ENCODE data around the gene SNX24. TPM values are rescaled to one million over a fixed set of nuclear protein-coding genes. Genes with fewer than 3 reads are reported as not detected.

The SNX24 gene
- total RNA-seq, 4 donors from 2014 or later = 10.7 to 29.9 (median 16.1) TPM

- in situ Hi-C loops (cut with MboI; ENCODE audit: low pct_ligation_motif_present in 1 of 4, low pct_unique_long_range_greater_than_20kb in 1 of 4, low sequenced_read_pairs in 3 of 4) (no loop called here), intact Hi-C loops (cut with DNase I; ENCODE audit: low total_unique reads) (loop anchor here (10.0 kb wide), 1 partner anchor 478 kb away; no protein-coding TSS in a partner anchor)
- Histone ChIP-seq H3K4me1 (no peaks in the 10 kb centered on the region), H3K4me3 (no peak overlapping the region), H3K9me3 (no peaks in the 10 kb centered on the region), H3K27ac (no peak overlapping the region), H3K36me3 (no peaks in the 10 kb centered on the region), H3K27me3 (no peaks in the 10 kb centered on the region)
- DNase-seq = no peak
- TF ChIP-seq POLR2A (IDR thresholded peaks at IDR 0.05) (no peak), EP300 (IDR thresholded peaks at IDR 0.05; ENCODE audit: low read depth) (no peak), CTCF (IDR thresholded peaks at IDR 0.05) (no peak), POLR2AphosphoS5 (IDR thresholded peaks at IDR 0.05) (no peak)
These were observed 51.8 kb downstream of the SNX24 start for GRCh38 chr5:122897283-122897602.

DNA sequence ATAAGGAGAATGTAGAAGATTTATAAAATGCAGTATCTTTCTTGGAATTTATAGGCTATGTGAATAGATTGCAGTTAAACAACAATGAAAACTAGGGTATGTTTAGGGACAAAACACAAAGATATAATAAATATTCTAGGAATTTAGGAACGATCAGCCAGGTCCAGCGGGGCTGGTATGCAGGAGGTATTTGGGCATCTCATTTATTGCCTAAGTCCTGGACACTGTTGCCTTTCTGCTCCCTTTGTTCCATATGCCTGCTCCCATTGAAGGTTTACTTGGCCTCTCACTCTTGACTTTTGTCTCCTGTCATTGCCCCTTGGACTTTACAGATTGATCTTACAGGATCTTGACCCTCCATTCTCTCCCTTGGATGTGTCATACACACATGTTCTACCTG lies 55.9 kb downstream of the SNX24 start:
- no peaks in the 10 kb centered on the region for H3K27me3 ChIP-seq
- H3K27ac ChIP-seq = no peak overlapping the region
- no peak for DNase-seq
- TF ChIP-seq EP300 (IDR thresholded peaks at IDR 0.05; ENCODE audit: low read depth) (no peak), POLR2AphosphoS5 (IDR thresholded peaks at IDR 0.05) (no peak), CTCF (IDR thresholded peaks at IDR 0.05) (no peak), POLR2A (IDR thresholded peaks at IDR 0.05) (no peak)
- WGBS, 2 donors (ENCODE audit: low coverage in 1 of 2) = 81 to 91% methylated on average over 2 of the region's 2 CpGs
- no peaks in the 10 kb centered on the region for H3K36me3 ChIP-seq
- no peaks in the 10 kb centered on the region for H3K9me3 ChIP-seq
- in situ Hi-C loops (cut with MboI; ENCODE audit: low pct_ligation_motif_present in 1 of 4, low pct_unique_long_range_greater_than_20kb in 1 of 4, low sequenced_read_pairs in 3 of 4) = no loop called here
- no peak overlapping the region for H3K4me3 ChIP-seq
- intact Hi-C loops (cut with DNase I; ENCODE audit: low total_unique reads) = no loop called here
- no peaks in the 10 kb centered on the region for H3K4me1 ChIP-seq

DNA sequence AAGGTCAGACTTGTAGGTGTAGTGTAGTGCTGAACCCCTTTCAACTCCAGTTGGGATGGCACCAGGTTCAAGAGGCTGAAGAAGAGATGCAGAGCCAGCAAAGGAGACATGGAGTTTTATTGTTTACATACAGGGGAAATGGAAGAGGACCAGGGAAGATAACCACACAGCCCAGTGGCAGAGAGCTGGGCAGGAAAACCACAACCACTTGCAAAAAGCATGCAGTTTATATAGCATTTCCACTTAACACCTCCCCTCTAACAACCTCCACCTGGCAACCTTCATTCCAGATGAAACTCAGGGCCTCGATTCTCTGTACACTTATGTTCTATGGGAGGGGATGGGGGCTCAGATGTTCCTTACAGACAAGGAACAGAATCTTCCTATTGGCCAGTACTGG lies 56.9 kb downstream of the SNX24 start:
- Histone ChIP-seq H3K4me1 (no peaks in the 10 kb centered on the region), H3K9me3 (no peaks in the 10 kb centered on the region), H3K4me3 (no peak overlapping the region), H3K27me3 (no peaks in the 10 kb centered on the region), H3K27ac (no peak overlapping the region), H3K36me3 (no peaks in the 10 kb centered on the region)
- intact Hi-C loops (cut with DNase I; ENCODE audit: low total_unique reads) (no loop called here), in situ Hi-C loops (cut with MboI; ENCODE audit: low pct_ligation_motif_present in 1 of 4, low pct_unique_long_range_greater_than_20kb in 1 of 4, low sequenced_read_pairs in 3 of 4) (no loop called here)
- no peak for TF ChIP-seq POLR2A (IDR thresholded peaks at IDR 0.05)
- TF ChIP-seq EP300 (IDR thresholded peaks at IDR 0.05; ENCODE audit: low read depth) = no peak
- no peak for TF ChIP-seq CTCF (IDR thresholded peaks at IDR 0.05)
- no peak for TF ChIP-seq POLR2AphosphoS5 (IDR thresholded peaks at IDR 0.05)
- 76% methylated on average over 1 of the region's 1 CpG; no CpG with 5 or more reads in 1 of the 2 donors for WGBS, 2 donors (ENCODE audit: low coverage in 1 of 2)
- DNase-seq = no peak

DNA sequence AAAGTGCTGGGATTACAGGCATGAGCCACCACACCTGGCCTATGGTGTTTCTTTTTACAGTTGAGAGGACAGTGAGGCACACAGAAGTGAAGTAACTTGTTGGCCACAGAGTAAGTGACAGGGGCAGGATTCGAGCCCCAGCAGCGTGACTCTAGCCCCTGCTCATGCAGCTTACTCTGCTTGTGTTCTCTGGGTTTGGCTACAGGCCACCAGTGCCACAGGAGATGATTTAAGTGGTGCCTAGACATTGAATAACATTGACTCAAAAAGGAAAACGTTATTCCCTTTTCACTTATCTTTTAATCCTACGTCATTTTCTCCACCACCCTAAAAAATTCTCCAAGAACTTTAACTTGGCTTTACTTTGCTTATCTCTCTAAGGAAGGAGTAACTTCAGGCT lies 61.4 kb downstream of the SNX24 start:
- H3K4me3 ChIP-seq = no peak overlapping the region
- no peaks in the 10 kb centered on the region for H3K27me3 ChIP-seq
- intact Hi-C loops (cut with DNase I; ENCODE audit: low total_unique reads) (no loop called here), in situ Hi-C loops (cut with MboI; ENCODE audit: low pct_ligation_motif_present in 1 of 4, low pct_unique_long_range_greater_than_20kb in 1 of 4, low sequenced_read_pairs in 3 of 4) (no loop called here)
- TF ChIP-seq EP300 (IDR thresholded peaks at IDR 0.05; ENCODE audit: low read depth) (no peak), CTCF (IDR thresholded peaks at IDR 0.05) (no peak), POLR2A (IDR thresholded peaks at IDR 0.05) (no peak), POLR2AphosphoS5 (IDR thresholded peaks at IDR 0.05) (no peak)
- WGBS, 2 donors (ENCODE audit: low coverage in 1 of 2) = 74 to 89% methylated on average over 2 to 4 of the region's 4 CpGs
- no peak overlapping the region for H3K27ac ChIP-seq
- no peaks in the 10 kb centered on the region for H3K9me3 ChIP-seq
- H3K36me3 ChIP-seq = no peaks in the 10 kb centered on the region
- H3K4me1 ChIP-seq = no peaks in the 10 kb centered on the region
- DNase-seq = no peak
